SK-N-SH (cell line): ENCODE measurements around the gene UNC5B.

Experiments used
- CHD2 ChIP-seq: fragments of 150-350 bp; IDR thresholded peaks from 2 replicates; pipeline ENCODE4 v1.6.1; 2018; ENCODE audit warnings: low read length; ENCODE audit not compliant: partially characterized antibody
- CTCF ChIP-seq: fragments of 200-600 bp; sonication (generic); IDR thresholded peaks from 2 replicates; pipeline ENCODE4 v1.6.1; 2017; ENCODE audit warnings: antibody characterized with exemption, mild to moderate bottlenecking, moderate library complexity
- POLR2AphosphoS5 ChIP-seq: IDR thresholded peaks from 2 replicates; pipeline ENCODE4 v1.6.1; 2012; ENCODE audit warnings: low read depth, low read length
- YY1 ChIP-seq: IDR thresholded peaks from 2 replicates; pipeline ENCODE4 v1.4.0; 2012; ENCODE audit warnings: low read depth, mild to moderate bottlenecking

GRCh38 chr10:71217266-71218045 is 5.1 kb downstream of the UNC5B start:
- TF ChIP-seq YY1 (no peak), CHD2 (no peak), CTCF (peak; percentile 22), POLR2AphosphoS5 (no peak)
